GM21528 (cell line): ENCODE results near the gene JAM3.
"Not testable (repeated sequence)": the region's sequence is repeated elsewhere in the genome, so short reads cannot be mapped to it uniquely, and the experiment has no call there.

Source experiments
- ATAC-seq: cut with Tn5 transposase; IDR thresholded peaks from one replicate; pipeline ENCODE4 v1.9.1; 2021; ENCODE audit warnings: mild to moderate bottlenecking, moderate library complexity; ENCODE audit not compliant: unreplicated experiment, low FRiP score

Gene JAM3

GRCh38 chr11:134170919-134171281 lies 102.0 kb downstream of the JAM3 start:
- ATAC-seq = no peak

GRCh38 chr11:134171951-134172350 lies 103.1 kb downstream of the JAM3 start:
- no peak for ATAC-seq

- no peak for ATAC-seq
Observed at GRCh38 chr11:134173296-134173695, 104.4 kb downstream of the JAM3 start.

GRCh38 chr11:134176284-134176683 lies 107.4 kb downstream of the JAM3 start:
- ATAC-seq = no peak

GRCh38 chr11:134178032-134178674 lies 109.3 kb downstream of the JAM3 start:
- no peak for ATAC-seq

GRCh38 chr11:134181707-134182106 lies 112.8 kb downstream of the JAM3 start:
- no peak for ATAC-seq

GRCh38 chr11:134188092-134188491 lies 119.2 kb downstream of the JAM3 start:
- not testable (repeated sequence) for ATAC-seq

GRCh38 chr11:134196756-134197155 lies 127.9 kb downstream of the JAM3 start:
- no peak for ATAC-seq

- no peak for ATAC-seq
Observed at GRCh38 chr11:134199531-134199930, 130.7 kb downstream of the JAM3 start.

GRCh38 chr11:134200688-134201087 lies 131.8 kb downstream of the JAM3 start:
- no peak for ATAC-seq
